GM23338 (cell line): Measurements from ENCODE around the gene HS6ST1. TPM values are rescaled to one million over a fixed set of nuclear protein-coding genes. Genes with fewer than 3 reads are reported as not detected.

Experiments
- ATAC-seq: fragments of 200-7000 bp; cut with Tn5 transposase; 3 replicates; pipeline ENCODE4 v1.9.1; 2020
- DNase-seq: peaks from one replicate; pipeline ENCODE4 v3.0.0-alpha.2; 2015; ENCODE audit warnings: low spot score
- H2AFZ ChIP-seq: fragments of 200-600 bp; sonication (generic); 2 replicates; pipeline ENCODE4 v1.8.0; 2016; ENCODE audit warnings: antibody characterized with exemption, mild to moderate bottlenecking, moderate library complexity
- H3F3A ChIP-seq: fragments of 200-600 bp; sonication (generic); replicated peaks from 2 replicates; pipeline ENCODE4 v1.8.0; 2017; ENCODE audit warnings: antibody characterized with exemption, mixed run types, low read depth
- H3K27ac ChIP-seq: fragments of 200-600 bp; sonication (generic); 2 replicates; pipeline ENCODE4 v1.6.1; 2016; ENCODE audit warnings: low read depth
- H3K27me3 ChIP-seq: fragments of 200-600 bp; sonication (generic); 2 replicates; pipeline ENCODE4 v1.8.0; 2016; ENCODE audit warnings: mild to moderate bottlenecking, mixed run types, moderate library complexity; ENCODE audit not compliant: insufficient read depth
- H3K36me3 ChIP-seq: fragments of 200-600 bp; sonication (generic); 2 replicates; pipeline ENCODE4 v1.8.0; 2016; ENCODE audit warnings: mild to moderate bottlenecking; ENCODE audit not compliant: insufficient read depth
- H3K4me1 ChIP-seq: fragments of 200-600 bp; sonication (generic); 2 replicates; pipeline ENCODE4 v1.8.0; 2016; ENCODE audit warnings: mild to moderate bottlenecking, moderate library complexity; ENCODE audit not compliant: insufficient read depth
- H3K4me2 ChIP-seq: fragments of 200-600 bp; sonication (generic); 2 replicates; pipeline ENCODE4 v1.7.1; 2017; ENCODE audit warnings: mixed run types
- H3K4me3 ChIP-seq: fragments of 200-600 bp; sonication (generic); 2 replicates; pipeline ENCODE4 v1.6.1; 2016; ENCODE audit warnings: mixed run types
- H3K79me2 ChIP-seq: fragments of 200-600 bp; sonication (generic); replicated peaks from 2 replicates; pipeline ENCODE4 v1.8.0; 2017; ENCODE audit warnings: mild to moderate bottlenecking; ENCODE audit not compliant: insufficient read depth
- H3K9me2 ChIP-seq: fragments of 200-600 bp; sonication (generic); 2 replicates; pipeline ENCODE4 v1.8.0; 2017; ENCODE audit not compliant: insufficient read depth
- H4K20me1 ChIP-seq: fragments of 200-600 bp; sonication (generic); replicated peaks from 2 replicates; pipeline ENCODE4 v1.8.0; 2017; ENCODE audit warnings: mild to moderate bottlenecking; ENCODE audit not compliant: insufficient read depth
- H3K27ac Mint-ChIP-seq: 2 replicates; pipeline ENCODE4 v1.8.0; 2020; ENCODE audit warnings: inconsistent platforms, mild to moderate bottlenecking, moderate library complexity, mixed read lengths
- H3K27me3 Mint-ChIP-seq: 3 replicates; pipeline ENCODE4 v1.8.0; 2022; ENCODE audit warnings: low read depth, mild to moderate bottlenecking, moderate library complexity, mixed read lengths, inconsistent platforms; ENCODE audit not compliant: insufficient read depth, poor library complexity
- H3K36me3 Mint-ChIP-seq: 3 replicates; pipeline ENCODE4 v1.8.0; 2021; ENCODE audit warnings: low read depth, mild to moderate bottlenecking, inconsistent platforms, moderate library complexity, mixed read lengths
- H3K4me1 Mint-ChIP-seq: 3 replicates; pipeline ENCODE4 v1.8.0; 2020; ENCODE audit warnings: mild to moderate bottlenecking, inconsistent platforms, mixed read lengths
- H3K4me3 Mint-ChIP-seq: 3 replicates; pipeline ENCODE4 v1.8.0; 2021; ENCODE audit warnings: moderate library complexity, mild to moderate bottlenecking, inconsistent platforms, mixed read lengths
- H3K9me3 Mint-ChIP-seq: 3 replicates; pipeline ENCODE4 v1.8.0; 2020; ENCODE audit warnings: moderate library complexity, mild to moderate bottlenecking, inconsistent platforms, mixed read lengths
- CREB1 ChIP-seq: fragments of 250-450 bp; sonication (Bioruptor Pico); IDR thresholded peaks from 2 replicates; pipeline ENCODE4 v1.5.0; 2020; ENCODE audit warnings: low read depth, mild to moderate bottlenecking, moderate library complexity
- EZH2 ChIP-seq: fragments of 200-600 bp; sonication (generic); IDR thresholded peaks from one replicate; pipeline ENCODE4 v1.8.0; 2017; ENCODE audit warnings: antibody characterized with exemption, mild to moderate bottlenecking, low read depth; ENCODE audit not compliant: unreplicated experiment
- EZH2phosphoT487 ChIP-seq: fragments of 200-600 bp; sonication (generic); IDR thresholded peaks from one replicate; pipeline ENCODE4 v1.8.1; 2018; ENCODE audit warnings: antibody characterized with exemption; ENCODE audit not compliant: unreplicated experiment
- JUNB ChIP-seq: IDR thresholded peaks from one replicate; pipeline ENCODE4 v1.6.1; 2016; ENCODE audit warnings: antibody characterized with exemption; ENCODE audit not compliant: unreplicated experiment
- NANOG ChIP-seq: IDR thresholded peaks from 2 replicates; pipeline ENCODE4 v1.6.1; 2016; ENCODE audit warnings: antibody characterized with exemption, borderline replicate concordance
- REST ChIP-seq: IDR thresholded peaks from one replicate; pipeline ENCODE4 v1.6.1; 2018; ENCODE audit warnings: antibody characterized with exemption; ENCODE audit not compliant: unreplicated experiment
- STAT1 ChIP-seq: IDR thresholded peaks from one replicate; pipeline ENCODE4 v1.6.1; 2016; ENCODE audit warnings: antibody characterized with exemption; ENCODE audit not compliant: unreplicated experiment
- polyA plus RNA-seq: library from polyadenylated mRNA; unstranded; fragments of >200 nt; fragmentation: Nextera tagmentation; extraction: Ambion mirVana; gene quantifications from 2 replicates; pipeline ENCODE4 v1.2.1, GENCODE V29; 2016
- total RNA-seq: library from RNA; depleted of rRNA; stranded (reverse); fragments of >200 nt; shearing (Covaris generic); gene quantifications from 2 replicates; pipeline ENCODE4 v1.2.3, GENCODE V29; 2014
- TF ChIP-seq, protein P1 (sequence below): IDR thresholded peaks from 2 replicates; pipeline ENCODE4 v1.6.1; 2016; ENCODE audit warnings: antibody characterized with exemption
- TF ChIP-seq, protein P2 (sequence below): fragments of 250-450 bp; sonication (Bioruptor Pico); IDR thresholded peaks from 2 replicates; pipeline ENCODE4 v1.5.0; 2020; ENCODE audit warnings: mild to moderate bottlenecking, moderate library complexity

HS6ST1 gene
- total and polyA plus RNA-seq, 2 experiments from 2014 or later = 21.1 to 106 TPM

- TF ChIP-seq REST (no peak), EZH2phosphoT487 (no peak), STAT1 (no peak)
- TF ChIP-seq, protein P1, sequence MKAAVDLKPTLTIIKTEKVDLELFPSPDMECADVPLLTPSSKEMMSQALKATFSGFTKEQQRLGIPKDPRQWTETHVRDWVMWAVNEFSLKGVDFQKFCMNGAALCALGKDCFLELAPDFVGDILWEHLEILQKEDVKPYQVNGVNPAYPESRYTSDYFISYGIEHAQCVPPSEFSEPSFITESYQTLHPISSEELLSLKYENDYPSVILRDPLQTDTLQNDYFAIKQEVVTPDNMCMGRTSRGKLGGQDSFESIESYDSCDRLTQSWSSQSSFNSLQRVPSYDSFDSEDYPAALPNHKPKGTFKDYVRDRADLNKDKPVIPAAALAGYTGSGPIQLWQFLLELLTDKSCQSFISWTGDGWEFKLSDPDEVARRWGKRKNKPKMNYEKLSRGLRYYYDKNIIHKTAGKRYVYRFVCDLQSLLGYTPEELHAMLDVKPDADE = no peak
Observed at GRCh38 chr2:128228894-128229293, 89.8 kb downstream of the HS6ST1 start (continued).

- H4K20me1 ChIP-seq = no peaks in the 10 kb centered on the region
- no peak for ATAC-seq
- Mint-ChIP-seq H3K36me3 (no peaks in the 10 kb centered on the region), H3K4me3 (no peak overlapping the region), H3K27me3 (peaks cover 16% of the 10 kb centered on the region), H3K4me1 (peaks cover under 1% of the 10 kb centered on the region; the same call in 1 of the 3 replicates), H3K27ac (no peak overlapping the region), H3K9me3 (no peaks in the 10 kb centered on the region)
- H3F3A ChIP-seq = no peaks in the 10 kb centered on the region
- H3K36me3 ChIP-seq = no peaks in the 10 kb centered on the region
- H2AFZ ChIP-seq = no peak overlapping the region
- no peaks in the 10 kb centered on the region for H3K4me1 ChIP-seq
- H3K27me3 ChIP-seq = peaks cover 15% of the 10 kb centered on the region
- no peak overlapping the region for H3K4me2 ChIP-seq
- no peaks in the 10 kb centered on the region for H3K79me2 ChIP-seq
- H3K4me3 ChIP-seq = no peak overlapping the region
- no peaks in the 10 kb centered on the region for H3K9me2 ChIP-seq
- H3K27ac ChIP-seq = no peak overlapping the region
- no peak for DNase-seq
- TF ChIP-seq JUNB (no peak), CREB1 (CRISPR knock-in tag) (no peak), NANOG (no peak), REST (no peak), STAT1 (no peak), EZH2phosphoT487 (no peak), EZH2 (no peak)
- TF ChIP-seq, protein P2, sequence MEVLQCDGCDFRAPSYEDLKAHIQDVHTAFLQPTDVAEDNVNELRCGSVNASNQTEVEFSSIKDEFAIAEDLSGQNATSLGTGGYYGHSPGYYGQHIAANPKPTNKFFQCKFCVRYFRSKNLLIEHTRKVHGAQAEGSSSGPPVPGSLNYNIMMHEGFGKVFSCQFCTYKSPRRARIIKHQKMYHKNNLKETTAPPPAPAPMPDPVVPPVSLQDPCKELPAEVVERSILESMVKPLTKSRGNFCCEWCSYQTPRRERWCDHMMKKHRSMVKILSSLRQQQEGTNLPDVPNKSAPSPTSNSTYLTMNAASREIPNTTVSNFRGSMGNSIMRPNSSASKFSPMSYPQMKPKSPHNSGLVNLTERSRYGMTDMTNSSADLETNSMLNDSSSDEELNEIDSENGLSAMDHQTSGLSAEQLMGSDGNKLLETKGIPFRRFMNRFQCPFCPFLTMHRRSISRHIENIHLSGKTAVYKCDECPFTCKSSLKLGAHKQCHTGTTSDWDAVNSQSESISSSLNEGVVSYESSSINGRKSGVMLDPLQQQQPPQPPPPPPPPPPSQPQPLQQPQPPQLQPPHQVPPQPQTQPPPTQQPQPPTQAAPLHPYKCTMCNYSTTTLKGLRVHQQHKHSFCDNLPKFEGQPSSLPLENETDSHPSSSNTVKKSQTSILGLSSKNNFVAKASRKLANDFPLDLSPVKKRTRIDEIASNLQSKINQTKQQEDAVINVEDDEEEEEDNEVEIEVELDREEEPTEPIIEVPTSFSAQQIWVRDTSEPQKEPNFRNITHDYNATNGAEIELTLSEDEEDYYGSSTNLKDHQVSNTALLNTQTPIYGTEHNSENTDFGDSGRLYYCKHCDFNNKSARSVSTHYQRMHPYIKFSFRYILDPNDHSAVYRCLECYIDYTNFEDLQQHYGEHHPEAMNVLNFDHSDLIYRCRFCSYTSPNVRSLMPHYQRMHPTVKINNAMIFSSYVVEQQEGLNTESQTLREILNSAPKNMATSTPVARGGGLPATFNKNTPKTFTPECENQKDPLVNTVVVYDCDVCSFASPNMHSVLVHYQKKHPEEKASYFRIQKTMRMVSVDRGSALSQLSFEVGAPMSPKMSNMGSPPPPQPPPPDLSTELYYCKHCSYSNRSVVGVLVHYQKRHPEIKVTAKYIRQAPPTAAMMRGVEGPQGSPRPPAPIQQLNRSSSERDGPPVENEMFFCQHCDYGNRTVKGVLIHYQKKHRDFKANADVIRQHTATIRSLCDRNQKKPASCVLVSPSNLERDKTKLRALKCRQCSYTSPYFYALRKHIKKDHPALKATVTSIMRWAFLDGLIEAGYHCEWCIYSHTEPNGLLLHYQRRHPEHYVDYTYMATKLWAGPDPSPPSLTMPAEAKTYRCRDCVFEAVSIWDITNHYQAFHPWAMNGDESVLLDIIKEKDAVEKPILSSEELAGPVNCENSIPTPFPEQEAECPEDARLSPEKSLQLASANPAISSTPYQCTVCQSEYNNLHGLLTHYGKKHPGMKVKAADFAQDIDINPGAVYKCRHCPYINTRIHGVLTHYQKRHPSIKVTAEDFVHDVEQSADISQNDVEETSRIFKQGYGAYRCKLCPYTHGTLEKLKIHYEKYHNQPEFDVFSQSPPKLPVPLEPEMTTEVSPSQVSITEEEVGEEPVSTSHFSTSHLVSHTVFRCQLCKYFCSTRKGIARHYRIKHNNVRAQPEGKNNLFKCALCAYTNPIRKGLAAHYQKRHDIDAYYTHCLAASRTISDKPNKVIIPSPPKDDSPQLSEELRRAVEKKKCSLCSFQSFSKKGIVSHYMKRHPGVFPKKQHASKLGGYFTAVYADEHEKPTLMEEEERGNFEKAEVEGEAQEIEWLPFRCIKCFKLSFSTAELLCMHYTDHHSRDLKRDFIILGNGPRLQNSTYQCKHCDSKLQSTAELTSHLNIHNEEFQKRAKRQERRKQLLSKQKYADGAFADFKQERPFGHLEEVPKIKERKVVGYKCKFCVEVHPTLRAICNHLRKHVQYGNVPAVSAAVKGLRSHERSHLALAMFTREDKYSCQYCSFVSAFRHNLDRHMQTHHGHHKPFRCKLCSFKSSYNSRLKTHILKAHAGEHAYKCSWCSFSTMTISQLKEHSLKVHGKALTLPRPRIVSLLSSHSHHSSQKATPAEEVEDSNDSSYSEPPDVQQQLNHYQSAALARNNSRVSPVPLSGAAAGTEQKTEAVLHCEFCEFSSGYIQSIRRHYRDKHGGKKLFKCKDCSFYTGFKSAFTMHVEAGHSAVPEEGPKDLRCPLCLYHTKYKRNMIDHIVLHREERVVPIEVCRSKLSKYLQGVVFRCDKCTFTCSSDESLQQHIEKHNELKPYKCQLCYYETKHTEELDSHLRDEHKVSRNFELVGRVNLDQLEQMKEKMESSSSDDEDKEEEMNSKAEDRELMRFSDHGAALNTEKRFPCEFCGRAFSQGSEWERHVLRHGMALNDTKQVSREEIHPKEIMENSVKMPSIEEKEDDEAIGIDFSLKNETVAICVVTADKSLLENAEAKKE = no peak
- TF ChIP-seq, protein P1 = no peak
Observed at GRCh38 chr2:128227862-128228261, 90.8 kb downstream of the HS6ST1 start.
